Endothelial cell of umbilical vein (primary cell): Measurements from ENCODE around the gene KPNB1. TPM values are rescaled to one million over a fixed set of nuclear protein-coding genes. Genes with fewer than 3 reads are reported as not detected.

Experiments
- BruUV-seq: library from RNA; stranded (reverse); fragments of 400-500 nt; replicated peaks from 2 replicates; lab custom pipeline; 2021; lab: Mats Ljungman, UMichigan
- CTCF ChIA-PET: fragments of 300-600, 350-600 bp; sonication (Branson Sonifier 250); formaldehyde crosslinking; loops from one replicate; lab custom pipeline; 2021; ENCODE audit warnings: antibody characterized with exemption, inconsistent platforms; lab: Charles Lee
- POLR2A ChIA-PET: fragments of 300-600, 350-600 bp; sonication (Branson Sonifier 250); formaldehyde crosslinking; loops from one replicate; lab custom pipeline; 2021; ENCODE audit warnings: antibody characterized with exemption, inconsistent platforms; lab: Charles Lee
- DNase-seq: peaks from one replicate; pipeline ENCODE4 v3.0.0-alpha.2; 2011; ENCODE audit warnings: low read depth, low spot score
- FAIRE-seq: peaks from 2 replicates; lab custom pipeline; 2011; peaks lifted over from hg19 to GRCh38; lab: Jason Lieb, UNC
- H2AFZ ChIP-seq: 2 replicates; pipeline ENCODE4 v1.6.0; 2012; ENCODE audit warnings: low read depth, low read length, control low read depth, inconsistent platforms
- H3K27ac ChIP-seq: 2 replicates; pipeline ENCODE4 v1.5.1; 2011; ENCODE audit warnings: low read depth, mild to moderate bottlenecking, control low read depth, low read length, moderate library complexity; ENCODE audit not compliant: insufficient read depth
- H3K27me3 ChIP-seq, 2 experiments: 2 replicates each; pipeline versions ENCODE4 v1.6.0 to v1.6.1; 2011; ENCODE audit warnings: low read length in 2 of 2, mixed read lengths in 1 of 2; ENCODE audit not compliant: control insufficient read depth in 2 of 2, insufficient read depth in 2 of 2
- H3K36me3 ChIP-seq, 2 experiments: 2 replicates in 1 of 2; 3 replicates in 1 of 2; pipeline ENCODE4 v1.5.1; 2011; ENCODE audit warnings: low read length in 2 of 2, mild to moderate bottlenecking in 1 of 2, moderate library complexity in 1 of 2; ENCODE audit not compliant: control insufficient read depth in 2 of 2, insufficient read depth in 2 of 2; ENCODE audit errors: extremely low read depth in 1 of 2
- H3K4me1 ChIP-seq: 3 replicates; pipeline ENCODE4 v1.5.1; 2011; ENCODE audit warnings: mild to moderate bottlenecking, low read length; ENCODE audit not compliant: control insufficient read depth, insufficient read depth; ENCODE audit errors: extremely low read depth
- H3K4me2 ChIP-seq: 2 replicates; pipeline ENCODE4 v1.6.1; 2011; ENCODE audit warnings: low read length, control low read depth, mixed read lengths; ENCODE audit not compliant: insufficient read depth
- H3K4me3 ChIP-seq, 3 experiments: fragments of 200-600 bp in 1 of 3; sonication (generic), shearing (Covaris generic) in 1 of 3; replicated peaks in 1 of 3; 2 replicates each; pipeline ENCODE4 v1.5.1; 2011 to 2016; ENCODE audit warnings: control low read depth in 3 of 3, low read length in 3 of 3, mild to moderate bottlenecking in 2 of 3, inconsistent platforms in 1 of 3, low read depth in 1 of 3, moderate library complexity in 1 of 3; ENCODE audit not compliant: insufficient read depth in 1 of 3
- H3K79me2 ChIP-seq: 2 replicates; pipeline ENCODE4 v1.6.0; 2012; ENCODE audit warnings: low read length, inconsistent platforms; ENCODE audit not compliant: control insufficient read depth, insufficient read depth
- H3K9ac ChIP-seq: replicated peaks from 2 replicates; pipeline ENCODE3; 2011; ENCODE audit warnings: low read length, control low read depth; ENCODE audit not compliant: insufficient read depth; ENCODE audit errors: extremely low read depth
- H3K9me1 ChIP-seq: replicated peaks from 3 replicates; pipeline ENCODE4 v1.6.0; 2011; ENCODE audit warnings: mild to moderate bottlenecking, low read length; ENCODE audit not compliant: control insufficient read depth, insufficient read depth; ENCODE audit errors: extremely low read depth
- H3K9me3 ChIP-seq: replicated peaks from 2 replicates; pipeline ENCODE4 v1.5.1; 2012; ENCODE audit warnings: low read length, inconsistent platforms; ENCODE audit not compliant: control insufficient read depth, insufficient read depth
- H4K20me1 ChIP-seq: replicated peaks from 2 replicates; pipeline ENCODE3; 2011; ENCODE audit warnings: mild to moderate bottlenecking, low read length; ENCODE audit not compliant: control insufficient read depth, insufficient read depth; ENCODE audit errors: extremely low read depth
- JUN ChIP-seq: IDR thresholded peaks from 2 replicates; pipeline ENCODE4 v1.6.1; 2011; ENCODE audit warnings: borderline replicate concordance, low read depth; ENCODE audit not compliant: insufficient read length, insufficient read depth
- MYC ChIP-seq: IDR thresholded peaks from one replicate; pipeline ENCODE4 v1.6.1; 2011; ENCODE audit warnings: mild to moderate bottlenecking, low read depth, low read length
- POLR2A ChIP-seq: IDR thresholded peaks from 2 replicates; pipeline ENCODE4 v1.6.1; 2012; ENCODE audit warnings: low read depth, mild to moderate bottlenecking, control low read depth, low read length
- POLR2AphosphoS5 ChIP-seq: IDR thresholded peaks from 2 replicates; pipeline ENCODE4 v1.6.1; 2012; ENCODE audit warnings: low read depth, mild to moderate bottlenecking, control low read depth, low read length, moderate library complexity; ENCODE audit not compliant: insufficient read depth
- dilution Hi-C: fragments of 300-500 bp; cut with MboI; formaldehyde crosslinking; loops from one replicate; pipeline ENCODE4 v1.15.0; 2019; ENCODE audit warnings: low sequenced_read_pairs; ENCODE audit not compliant: extremely low pct_ligation_motif_present
- intact Hi-C: fragments of 100-400 bp; cut with micrococcal nuclease; formaldehyde crosslinking; loops from one replicate; pipeline ENCODE4 v1.10.0; 2022
- polyA plus RNA-seq, 4 experiments: library from polyadenylated mRNA; depleted of rRNA in 3 of 4; stranded (reverse) in 3 of 4; unstranded in 1 of 4; fragments of >200 nt; gene quantifications; 2 replicates each; pipeline versions ENCODE4 v1.2.1 to v1.2.3, GENCODE V29; 2011 to 2012; ENCODE audit warnings: missing spikeins in 1 of 4
- total RNA-seq: library from RNA; stranded (reverse); gene quantifications from 2 replicates; pipeline ENCODE4 v1.2.3, GENCODE V29; 2021
- TF ChIP-seq, protein P1 (sequence below), 2 donors: IDR thresholded peaks; 1 replicate in 1 of 2; 2 replicates in 1 of 2; pipeline ENCODE4 v1.5.1; 2011; ENCODE audit warnings: low read length in 2 of 2, mild to moderate bottlenecking in 2 of 2, moderate library complexity in 2 of 2, control low read depth in 1 of 2, inconsistent platforms in 1 of 2, low read depth in 1 of 2; ENCODE audit not compliant: insufficient read depth in 1 of 2; ENCODE audit errors: extremely low read depth in 1 of 2
- TF ChIP-seq, protein P2 (sequence below): IDR thresholded peaks from 2 replicates; pipeline ENCODE4 v1.6.1; 2011; ENCODE audit not compliant: insufficient read depth, insufficient read length

The KPNB1 gene
- total and polyA plus RNA-seq, 2 donors (not counting 3 experiments of a cell fraction or from before 2014, with no cell fraction given), result 119 to 495 TPM

DNA sequence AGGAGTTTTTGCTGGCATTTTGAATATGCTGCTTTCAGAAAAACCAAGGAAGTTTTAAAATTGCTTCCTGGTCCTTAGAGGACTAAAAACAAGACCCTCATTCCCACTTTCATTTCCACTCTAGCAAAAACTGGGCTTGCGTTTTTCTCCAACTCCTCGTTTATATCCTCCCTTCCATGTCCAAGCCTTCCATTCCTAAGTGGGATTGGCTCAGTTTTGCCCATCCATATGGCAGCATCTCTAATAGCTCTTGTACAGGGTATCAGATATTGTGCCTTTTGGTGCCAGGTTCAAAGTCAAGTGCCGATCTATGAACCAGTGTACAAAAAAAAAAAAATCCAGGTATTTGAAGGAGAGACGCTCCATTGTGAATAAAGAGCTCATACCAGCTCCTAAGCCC lies 34.3 kb downstream of the KPNB1 start:
- Histone ChIP-seq H3K36me3 (peaks cover 19 to 23% of the 10 kb centered on the region in 2 experiments), H3K4me1 (peaks cover 27% of the 10 kb centered on the region), H2AFZ (no peak overlapping the region), H3K4me2 (no peak overlapping the region), H3K9ac (no peak overlapping the region), H3K79me2 (peaks cover 6% of the 10 kb centered on the region), H3K9me1 (no peaks in the 10 kb centered on the region), H3K27me3 (no peaks in the 10 kb centered on the region), H3K4me3 (no peak overlapping the region), H4K20me1 (peaks cover 5% of the 10 kb centered on the region), H3K9me3 (no peaks in the 10 kb centered on the region), H3K27ac (no peak overlapping the region)
- ChIA-PET POLR2A (no interaction called here), CTCF (no interaction called here)
- DNase-seq (no peak), FAIRE-seq (no peak)
- no peak for TF ChIP-seq POLR2AphosphoS5
- TF ChIP-seq JUN, result no peak
- TF ChIP-seq POLR2A, result no peak
- TF ChIP-seq, protein P1, sequence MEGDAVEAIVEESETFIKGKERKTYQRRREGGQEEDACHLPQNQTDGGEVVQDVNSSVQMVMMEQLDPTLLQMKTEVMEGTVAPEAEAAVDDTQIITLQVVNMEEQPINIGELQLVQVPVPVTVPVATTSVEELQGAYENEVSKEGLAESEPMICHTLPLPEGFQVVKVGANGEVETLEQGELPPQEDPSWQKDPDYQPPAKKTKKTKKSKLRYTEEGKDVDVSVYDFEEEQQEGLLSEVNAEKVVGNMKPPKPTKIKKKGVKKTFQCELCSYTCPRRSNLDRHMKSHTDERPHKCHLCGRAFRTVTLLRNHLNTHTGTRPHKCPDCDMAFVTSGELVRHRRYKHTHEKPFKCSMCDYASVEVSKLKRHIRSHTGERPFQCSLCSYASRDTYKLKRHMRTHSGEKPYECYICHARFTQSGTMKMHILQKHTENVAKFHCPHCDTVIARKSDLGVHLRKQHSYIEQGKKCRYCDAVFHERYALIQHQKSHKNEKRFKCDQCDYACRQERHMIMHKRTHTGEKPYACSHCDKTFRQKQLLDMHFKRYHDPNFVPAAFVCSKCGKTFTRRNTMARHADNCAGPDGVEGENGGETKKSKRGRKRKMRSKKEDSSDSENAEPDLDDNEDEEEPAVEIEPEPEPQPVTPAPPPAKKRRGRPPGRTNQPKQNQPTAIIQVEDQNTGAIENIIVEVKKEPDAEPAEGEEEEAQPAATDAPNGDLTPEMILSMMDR (IDR thresholded peaks at IDR 0.05; ENCODE audit: extremely low read depth in 1 of 2, insufficient read depth in 1 of 2, low read depth in 1 of 2, low read length in 2 of 2), result no peak
- TF ChIP-seq, protein P2, sequence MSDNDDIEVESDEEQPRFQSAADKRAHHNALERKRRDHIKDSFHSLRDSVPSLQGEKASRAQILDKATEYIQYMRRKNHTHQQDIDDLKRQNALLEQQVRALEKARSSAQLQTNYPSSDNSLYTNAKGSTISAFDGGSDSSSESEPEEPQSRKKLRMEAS, result no peak
- TF ChIP-seq MYC, result no peak
- BruUV-seq, result no TSS peak
- intact Hi-C loops (no loop called here), dilution Hi-C loops (no loop called here)
